GM12892 (cell line): ENCODE measurements around the gene LRRC8B.

Experiments used
- POLR2A ChIP-seq: IDR thresholded peaks from 2 replicates; pipeline ENCODE4 v1.6.1; 2011; ENCODE audit warnings: low read depth, low read length, control low read depth
- POLR2AphosphoS5 ChIP-seq: IDR thresholded peaks from 2 replicates; pipeline ENCODE4 v1.6.1; 2011; ENCODE audit warnings: low read depth, low read length, control low read depth

DNA sequence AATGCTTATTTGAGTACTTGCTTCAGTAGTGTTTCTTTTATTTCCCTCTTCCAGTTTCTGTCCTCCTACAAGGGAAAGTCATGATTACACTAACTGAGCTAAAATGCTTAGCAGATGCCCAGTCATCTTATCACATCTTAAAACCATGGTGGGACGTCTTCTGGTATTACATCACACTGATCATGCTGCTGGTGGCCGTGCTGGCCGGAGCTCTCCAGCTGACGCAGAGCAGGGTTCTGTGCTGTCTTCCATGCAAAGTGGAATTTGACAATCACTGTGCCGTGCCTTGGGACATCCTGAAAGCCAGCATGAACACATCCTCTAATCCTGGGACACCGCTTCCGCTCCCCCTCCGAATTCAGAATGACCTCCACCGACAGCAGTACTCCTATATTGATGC is 57.9 kb downstream of the LRRC8B start:
- no peak for TF ChIP-seq POLR2A
- no peak for TF ChIP-seq POLR2AphosphoS5
